Parathyroid adenoma (tissue), 2 donors: ENCODE data around the gene FUT3.
"Not testable (repeated sequence)": the region's sequence is repeated elsewhere in the genome, so short reads cannot be mapped to it uniquely, and the experiment has no call there.

Source experiments
- H2AFZ ChIP-seq: fragments of 300-600 bp; sonication (generic); one replicate; pipeline ENCODE4 v1.7.0; 2017; ENCODE audit warnings: antibody characterized with exemption, mild to moderate bottlenecking
- H3K27ac ChIP-seq: fragments of 300-600 bp; sonication (generic); one replicate; pipeline ENCODE4 v1.7.0; 2017
- H3K27me3 ChIP-seq: fragments of 300-600 bp; sonication (generic); one replicate; pipeline ENCODE4 v1.7.0; 2017; ENCODE audit warnings: low read length; ENCODE audit not compliant: control insufficient read depth, insufficient read depth
- H3K36me3 ChIP-seq: fragments of 300-600 bp; sonication (generic); one replicate; pipeline ENCODE4 v1.7.0; 2017; ENCODE audit warnings: low read length; ENCODE audit not compliant: control insufficient read depth, insufficient read depth
- H3K4me1 ChIP-seq: fragments of 300-600 bp; sonication (generic); one replicate; pipeline ENCODE4 v1.7.0; 2017; ENCODE audit warnings: control low read depth
- H3K4me2 ChIP-seq: fragments of 300-600 bp; sonication (generic); one replicate; pipeline ENCODE4 v1.7.0; 2017; ENCODE audit warnings: low read length
- H3K4me3 ChIP-seq: fragments of 300-600 bp; sonication (generic); one replicate; pipeline ENCODE4 v1.7.0; 2017; ENCODE audit warnings: low read depth, low read length
- H3K79me2 ChIP-seq: fragments of 300-600 bp; sonication (generic); one replicate; pipeline ENCODE4 v1.7.0; 2017; ENCODE audit warnings: control low read depth
- H3K9ac ChIP-seq: fragments of 300-600 bp; sonication (generic); one replicate; pipeline ENCODE4 v1.7.0; 2017; ENCODE audit warnings: mild to moderate bottlenecking
- H3K9me3 ChIP-seq: fragments of 300-600 bp; sonication (generic); one replicate; pipeline ENCODE4 v1.7.0; 2017; ENCODE audit warnings: low read length; ENCODE audit not compliant: control insufficient read depth
- TF ChIP-seq, protein P1 (sequence below): fragments of 300-600 bp; sonication (generic); IDR thresholded peaks from one replicate; pipeline ENCODE4 v1.7.0; 2017; ENCODE audit warnings: antibody characterized with exemption, mild to moderate bottlenecking
- donor health status: primary hyperparathyroidism.

The FUT3 gene

DNA sequence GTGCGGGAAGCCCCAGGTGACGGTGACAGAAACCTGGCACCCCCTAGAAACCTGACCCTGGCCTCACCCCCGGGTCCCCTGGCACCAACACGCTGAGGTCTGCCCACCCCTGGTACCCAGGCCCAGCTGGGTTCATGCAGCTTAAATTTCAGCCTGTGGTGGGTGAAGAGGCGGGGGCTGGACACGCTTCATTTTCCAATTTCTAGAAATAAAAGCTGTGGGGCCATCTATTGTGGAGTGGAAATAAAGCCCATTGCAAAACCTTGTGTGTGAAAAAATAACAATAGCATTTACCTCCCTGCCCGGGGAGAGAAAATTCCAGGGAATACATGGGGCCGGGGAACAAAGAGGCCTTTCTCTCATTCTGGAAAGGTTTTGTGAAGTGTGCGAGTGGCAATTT lies 26.6 kb upstream of the FUT3 start:
- H3K9ac ChIP-seq: no peak overlapping the region
- no peak overlapping the region for H3K27ac ChIP-seq
- no peaks in the 10 kb centered on the region for H3K4me1 ChIP-seq
- no peaks in the 10 kb centered on the region for H3K9me3 ChIP-seq
- no peaks in the 10 kb centered on the region for H3K27me3 ChIP-seq
- TF ChIP-seq, protein P1, sequence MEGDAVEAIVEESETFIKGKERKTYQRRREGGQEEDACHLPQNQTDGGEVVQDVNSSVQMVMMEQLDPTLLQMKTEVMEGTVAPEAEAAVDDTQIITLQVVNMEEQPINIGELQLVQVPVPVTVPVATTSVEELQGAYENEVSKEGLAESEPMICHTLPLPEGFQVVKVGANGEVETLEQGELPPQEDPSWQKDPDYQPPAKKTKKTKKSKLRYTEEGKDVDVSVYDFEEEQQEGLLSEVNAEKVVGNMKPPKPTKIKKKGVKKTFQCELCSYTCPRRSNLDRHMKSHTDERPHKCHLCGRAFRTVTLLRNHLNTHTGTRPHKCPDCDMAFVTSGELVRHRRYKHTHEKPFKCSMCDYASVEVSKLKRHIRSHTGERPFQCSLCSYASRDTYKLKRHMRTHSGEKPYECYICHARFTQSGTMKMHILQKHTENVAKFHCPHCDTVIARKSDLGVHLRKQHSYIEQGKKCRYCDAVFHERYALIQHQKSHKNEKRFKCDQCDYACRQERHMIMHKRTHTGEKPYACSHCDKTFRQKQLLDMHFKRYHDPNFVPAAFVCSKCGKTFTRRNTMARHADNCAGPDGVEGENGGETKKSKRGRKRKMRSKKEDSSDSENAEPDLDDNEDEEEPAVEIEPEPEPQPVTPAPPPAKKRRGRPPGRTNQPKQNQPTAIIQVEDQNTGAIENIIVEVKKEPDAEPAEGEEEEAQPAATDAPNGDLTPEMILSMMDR: no peak
- H3K4me2 ChIP-seq: no peak overlapping the region
- H3K36me3 ChIP-seq: no peaks in the 10 kb centered on the region
- no peak overlapping the region for H3K4me3 ChIP-seq
- no peaks in the 10 kb centered on the region for H3K79me2 ChIP-seq
- no peak overlapping the region for H2AFZ ChIP-seq

- Histone ChIP-seq H3K4me1 (no peaks in the 10 kb centered on the region), H3K79me2 (no peaks in the 10 kb centered on the region), H3K9me3 (no peaks in the 10 kb centered on the region), H2AFZ (no peak overlapping the region), H3K4me2 (no peak overlapping the region), H3K27ac (no peak overlapping the region), H3K36me3 (no peaks in the 10 kb centered on the region), H3K9ac (no peak overlapping the region), H3K4me3 (no peak overlapping the region), H3K27me3 (no peaks in the 10 kb centered on the region)
- TF ChIP-seq, protein P1: no peak
Observed at GRCh38 chr19:5877427-5877826, 26.2 kb upstream of the FUT3 start.

DNA sequence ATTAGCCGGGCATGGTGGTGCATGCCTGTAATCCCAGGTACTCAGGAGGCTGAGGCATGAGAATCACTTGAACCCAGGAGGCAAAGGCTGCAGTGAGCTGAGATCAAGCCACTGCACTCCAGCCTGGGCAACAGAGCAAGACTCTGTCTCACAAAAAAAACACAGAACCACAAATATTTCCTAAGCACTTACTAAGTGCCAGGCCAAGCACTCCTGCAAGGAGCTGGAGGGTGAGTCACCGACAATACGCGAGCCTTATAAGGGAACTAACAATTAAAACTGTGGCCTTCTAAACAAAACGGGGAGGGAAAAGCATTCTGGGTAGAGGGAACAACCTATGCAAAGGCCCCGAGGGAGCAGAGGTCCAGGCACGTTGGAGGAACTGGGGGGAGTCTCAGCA lies 23.2 kb upstream of the FUT3 start:
- H3K4me1 ChIP-seq, H3K9me3 ChIP-seq, H3K4me2 ChIP-seq, H3K79me2 ChIP-seq, H3K9ac ChIP-seq, H3K27me3 ChIP-seq, H3K4me3 ChIP-seq, H3K36me3 ChIP-seq, H3K27ac ChIP-seq, H2AFZ ChIP-seq: not testable (repeated sequence)

DNA sequence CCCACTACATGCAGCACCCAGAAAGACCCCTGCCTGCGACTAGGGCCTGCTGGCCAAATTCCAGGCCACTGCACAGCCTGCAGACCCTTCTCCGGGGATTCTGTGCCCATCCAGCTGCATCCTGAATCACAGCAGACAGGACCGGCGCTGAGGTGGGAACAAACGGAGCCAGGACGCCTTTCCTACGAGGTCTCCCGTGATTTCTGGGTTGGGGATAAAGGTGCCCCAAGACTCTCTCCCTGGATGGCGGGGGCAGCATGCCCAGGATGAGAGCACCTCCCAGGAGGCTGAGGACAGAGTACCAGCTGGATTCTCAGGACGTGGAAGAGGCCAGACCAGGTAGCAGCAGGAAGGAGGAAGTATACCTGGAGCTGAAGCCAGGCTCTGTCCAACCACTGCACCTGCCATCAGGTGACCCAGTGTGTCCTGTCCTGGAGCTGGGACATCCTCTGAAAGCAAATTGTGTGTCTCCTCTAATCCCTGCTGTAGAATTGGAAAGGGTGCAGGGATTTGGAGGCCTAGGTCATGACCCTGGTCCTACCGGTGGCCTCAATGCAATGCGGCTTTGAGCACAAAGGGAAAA lies 22.5 kb upstream of the FUT3 start:
- Histone ChIP-seq H3K36me3 (no peaks in the 10 kb centered on the region), H3K4me3 (no peak overlapping the region), H3K79me2 (no peaks in the 10 kb centered on the region), H3K9ac (no peak overlapping the region), H3K4me2 (no peak overlapping the region), H3K27ac (no peak overlapping the region), H3K4me1 (no peaks in the 10 kb centered on the region), H3K9me3 (no peaks in the 10 kb centered on the region), H3K27me3 (no peaks in the 10 kb centered on the region), H2AFZ (no peak overlapping the region)
- TF ChIP-seq, protein P1: no peak

DNA sequence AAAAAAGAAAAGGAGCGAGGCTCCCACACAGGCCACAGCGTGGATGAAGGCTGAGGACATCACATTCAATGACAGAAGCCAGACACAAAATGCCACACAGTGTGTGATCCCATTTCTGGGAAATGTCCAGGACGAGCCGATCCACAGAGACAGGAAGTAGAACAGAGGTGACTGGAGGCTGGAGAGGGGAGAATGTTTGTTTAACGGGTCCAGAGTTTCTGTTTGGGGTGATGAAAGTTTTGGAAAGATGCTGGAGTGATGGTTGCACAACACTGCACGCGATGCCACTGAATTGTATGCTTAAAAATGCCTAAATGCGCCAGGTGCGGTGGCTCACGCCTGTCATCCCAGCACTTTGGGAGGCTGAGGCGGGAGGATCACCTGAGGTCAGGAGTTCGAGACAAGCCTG lies 19.7 kb upstream of the FUT3 start:
- H3K4me3 ChIP-seq: no peak overlapping the region

More for the DNA sequence above, 19.7 kb upstream of the FUT3 start:
- Histone ChIP-seq H3K9me3 (no peaks in the 10 kb centered on the region), H3K27ac (no peak overlapping the region), H3K9ac (no peak overlapping the region), H2AFZ (no peak overlapping the region), H3K79me2 (no peaks in the 10 kb centered on the region), H3K4me1 (no peaks in the 10 kb centered on the region), H3K27me3 (no peaks in the 10 kb centered on the region), H3K36me3 (no peaks in the 10 kb centered on the region), H3K4me2 (no peak overlapping the region)
- TF ChIP-seq, protein P1: no peak
